Panc1 (cell line): Measurements from ENCODE around the gene CD244. TPM values are rescaled to one million over a fixed set of nuclear protein-coding genes. Genes with fewer than 3 reads are reported as not detected.

Experiments used
- ATAC-seq: fragments of 200-7000 bp; cut with Tn5 transposase; 2 replicates; pipeline ENCODE4 v1.9.1; 2020; ENCODE audit warnings: mild to moderate bottlenecking, moderate library complexity
- BruUV-seq: library from RNA; stranded (reverse); fragments of 400-500 nt; replicated peaks from 2 replicates; lab custom pipeline; 2021; lab: Mats Ljungman, UMichigan
- CTCF ChIA-PET: fragments of 300-600 bp; sonication (Branson Sonifier 250); formaldehyde crosslinking; loops from one replicate; lab custom pipeline; 2022; ENCODE audit warnings: antibody characterized with exemption; lab: Charles Lee
- POLR2A ChIA-PET: fragments of 300-600 bp; sonication (Branson Sonifier 250); formaldehyde crosslinking; loops from one replicate; lab custom pipeline; 2022; ENCODE audit warnings: antibody characterized with exemption; lab: Charles Lee
- DNase-seq: peaks from one replicate; pipeline ENCODE4 v3.0.0-alpha.2; 2010; ENCODE audit warnings: low read depth, low spot score
- H3K27ac ChIP-seq: 2 replicates; pipeline ENCODE4 v1.5.1; 2011; ENCODE audit warnings: mild to moderate bottlenecking, low read length, inconsistent platforms
- H3K27me3 ChIP-seq: fragments of 200-500 bp; sonication (Bioruptor generic); 2 replicates; pipeline ENCODE4 v1.6.0; 2014; ENCODE audit warnings: low read length, inconsistent platforms; ENCODE audit not compliant: control insufficient read depth, insufficient read depth
- H3K36me3 ChIP-seq: fragments of 200-500 bp; sonication (Bioruptor generic); 2 replicates; pipeline ENCODE4 v1.5.1; 2014; ENCODE audit warnings: inconsistent platforms, mild to moderate bottlenecking, low read length, moderate library complexity; ENCODE audit not compliant: control insufficient read depth, insufficient read depth
- H3K4me1 ChIP-seq: 2 replicates; pipeline ENCODE4 v1.5.1; 2011; ENCODE audit warnings: inconsistent platforms, mild to moderate bottlenecking, low read length, moderate library complexity; ENCODE audit not compliant: control insufficient read depth, insufficient read depth
- H3K4me3 ChIP-seq, 2 experiments: 2 replicates each; pipeline ENCODE4 v1.5.1; 2011 to 2012; ENCODE audit warnings: low read depth in 2 of 2, low read length in 2 of 2, mild to moderate bottlenecking in 2 of 2, inconsistent platforms in 1 of 2, moderate library complexity in 1 of 2
- H3K9me3 ChIP-seq: fragments of 200-500 bp; sonication (Bioruptor generic); 2 replicates; pipeline ENCODE4 v1.5.1; 2014; ENCODE audit warnings: low read depth, mild to moderate bottlenecking, inconsistent platforms, low read length, moderate library complexity; ENCODE audit not compliant: control insufficient read depth, insufficient read depth
- CTCF ChIP-seq: fragments of 450-650 bp; IDR thresholded peaks from 2 replicates; pipeline ENCODE4 v1.5.1; 2017; ENCODE audit warnings: mild to moderate bottlenecking
- POLR2AphosphoS5 ChIP-seq: IDR thresholded peaks from 2 replicates; pipeline ENCODE4 v1.6.1; 2012; ENCODE audit warnings: mild to moderate bottlenecking, low read depth, low read length, moderate library complexity
- REST ChIP-seq, 2 experiments: IDR thresholded peaks; 2 replicates each; pipeline ENCODE4 v1.6.1; 2011 to 2012; ENCODE audit warnings: low read depth in 2 of 2, control low read depth in 1 of 2, low read length in 1 of 2, mild to moderate bottlenecking in 1 of 2, moderate library complexity in 1 of 2; ENCODE audit not compliant: insufficient read depth in 1 of 2
- SIN3A ChIP-seq: IDR thresholded peaks from 2 replicates; pipeline ENCODE4 v1.6.1; 2012; ENCODE audit warnings: low read depth, mild to moderate bottlenecking, low read length, moderate library complexity, borderline replicate concordance; ENCODE audit not compliant: insufficient read depth
- TCF7L2 ChIP-seq: IDR thresholded peaks from 2 replicates; pipeline ENCODE4 v1.6.1; 2011; ENCODE audit warnings: mild to moderate bottlenecking, low read depth, low read length, inconsistent platforms
- in situ Hi-C: cut with HindIII; loops from 2 replicates; pipeline ENCODE4 v1.10.0; 2016; ENCODE audit warnings: low sequenced_read_pairs, low pct_unique_long_range_greater_than_20kb
- intact Hi-C: fragments of 100-400 bp; cut with micrococcal nuclease; formaldehyde crosslinking; loops from one replicate; pipeline ENCODE4 v1.10.0; 2022; ENCODE audit not compliant: unreplicated experiment
- total RNA-seq: library from RNA; stranded (reverse); gene quantifications from one replicate; pipeline ENCODE4 v1.2.1, GENCODE V29; 2021; ENCODE audit not compliant: unreplicated experiment

Gene CD244
- total RNA-seq, 1 experiment from 2014 or later: not detected

- DNase-seq: no peak
- in situ Hi-C loops (no loop called here), intact Hi-C loops (no loop called here)
- H3K27me3 ChIP-seq: no peaks in the 10 kb centered on the region
- ChIA-PET POLR2A (no interaction called here), CTCF (no interaction called here)
- H3K36me3 ChIP-seq: no peaks in the 10 kb centered on the region
- H3K27ac ChIP-seq: no peak overlapping the region
- ATAC-seq: no peak
- no peak for TF ChIP-seq TCF7L2
- no peak for TF ChIP-seq REST (IDR thresholded peaks at IDR 0.05; ENCODE audit: insufficient read depth in 1 of 2, low read depth in 2 of 2, low read length in 1 of 2)
- no peak for TF ChIP-seq POLR2AphosphoS5
- TF ChIP-seq SIN3A: no peak
- no peak for TF ChIP-seq CTCF
- H3K4me1 ChIP-seq: no peaks in the 10 kb centered on the region
- H3K4me3 ChIP-seq: no peak overlapping the region
- H3K9me3 ChIP-seq: no peaks in the 10 kb centered on the region
- no TSS peak for BruUV-seq
These were observed 28.8 kb upstream of the CD244 start for GRCh38 chr1:160891474-160891873.

- no peak for DNase-seq
- ChIA-PET POLR2A (no interaction called here), CTCF (interaction anchor here (0.6 kb wide), 1 partner anchor 143 kb away, joined by 3 read pairs; no protein-coding TSS in a partner anchor)
- Histone ChIP-seq H3K27me3 (0 out of 2 replicates have a peak, but pooled peaks cover 2% of the 10 kb centered on the region), H3K4me1 (no peaks in the 10 kb centered on the region), H3K27ac (no peak overlapping the region), H3K36me3 (no peaks in the 10 kb centered on the region), H3K9me3 (no peaks in the 10 kb centered on the region), H3K4me3 (no peak overlapping the region)
- no peak for ATAC-seq
- TF ChIP-seq REST (IDR thresholded peaks at IDR 0.05; ENCODE audit: insufficient read depth in 1 of 2, low read depth in 2 of 2, low read length in 1 of 2): no peak
- TF ChIP-seq POLR2AphosphoS5: no peak
- no peak for TF ChIP-seq TCF7L2
- no peak for TF ChIP-seq CTCF
- no peak for TF ChIP-seq SIN3A
- intact Hi-C loops: no loop called here
- BruUV-seq: no TSS peak
- in situ Hi-C loops: no loop called here
These were observed 26.2 kb upstream of the CD244 start for GRCh38 chr1:160888926-160889325.
